Esophagus squamous epithelium (tissue), 4 donors: ENCODE data around the gene CCDC136.

Experiments used
- POLR2A ChIP-seq, 4 donors: fragments of 450-650 bp; IDR thresholded peaks; one replicate each; pipeline ENCODE4 v1.6.1; 2017; ENCODE audit warnings: antibody characterized with exemption in 4 of 4, mild to moderate bottlenecking in 4 of 4, moderate library complexity in 3 of 4
- TF ChIP-seq, protein P1 (sequence below), 6 experiments: fragments of 450-650 bp in 4 of 6; fragments of 200-600 bp in 2 of 6; sonication (generic) in 2 of 6; IDR thresholded peaks; one replicate each; pipeline ENCODE4 v1.5.1; 2016 to 2019; ENCODE audit warnings: antibody characterized with exemption in 6 of 6, mild to moderate bottlenecking in 4 of 6, moderate library complexity in 4 of 6

DNA sequence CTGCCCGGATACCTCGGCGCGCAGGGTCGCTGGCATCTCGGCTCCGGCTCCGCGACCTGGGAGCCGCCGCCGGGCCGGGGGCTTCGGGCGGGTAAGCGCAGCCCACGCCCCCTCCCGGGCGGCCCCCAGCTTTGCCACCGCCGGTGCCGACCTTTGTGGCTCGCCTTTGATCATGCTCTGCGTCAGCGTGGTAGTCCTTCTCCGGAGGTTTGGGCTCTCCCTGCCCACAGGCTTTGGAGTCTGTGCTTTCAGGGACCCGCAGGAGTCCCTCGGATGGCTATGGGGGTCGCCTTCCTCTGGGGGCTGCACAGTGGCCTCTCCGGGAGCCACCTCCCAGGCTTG, 78.1 kb downstream of the CCDC136 start:
- TF ChIP-seq POLR2A (IDR thresholded peaks at IDR 0.05): no peak
- TF ChIP-seq, protein P1, sequence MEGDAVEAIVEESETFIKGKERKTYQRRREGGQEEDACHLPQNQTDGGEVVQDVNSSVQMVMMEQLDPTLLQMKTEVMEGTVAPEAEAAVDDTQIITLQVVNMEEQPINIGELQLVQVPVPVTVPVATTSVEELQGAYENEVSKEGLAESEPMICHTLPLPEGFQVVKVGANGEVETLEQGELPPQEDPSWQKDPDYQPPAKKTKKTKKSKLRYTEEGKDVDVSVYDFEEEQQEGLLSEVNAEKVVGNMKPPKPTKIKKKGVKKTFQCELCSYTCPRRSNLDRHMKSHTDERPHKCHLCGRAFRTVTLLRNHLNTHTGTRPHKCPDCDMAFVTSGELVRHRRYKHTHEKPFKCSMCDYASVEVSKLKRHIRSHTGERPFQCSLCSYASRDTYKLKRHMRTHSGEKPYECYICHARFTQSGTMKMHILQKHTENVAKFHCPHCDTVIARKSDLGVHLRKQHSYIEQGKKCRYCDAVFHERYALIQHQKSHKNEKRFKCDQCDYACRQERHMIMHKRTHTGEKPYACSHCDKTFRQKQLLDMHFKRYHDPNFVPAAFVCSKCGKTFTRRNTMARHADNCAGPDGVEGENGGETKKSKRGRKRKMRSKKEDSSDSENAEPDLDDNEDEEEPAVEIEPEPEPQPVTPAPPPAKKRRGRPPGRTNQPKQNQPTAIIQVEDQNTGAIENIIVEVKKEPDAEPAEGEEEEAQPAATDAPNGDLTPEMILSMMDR (IDR thresholded peaks at IDR 0.05): no peak
